GM18861 (cell line): ENCODE measurements around the gene CEBPE.

Source experiments
- ATAC-seq: cut with Tn5 transposase; IDR thresholded peaks from one replicate; pipeline ENCODE4 v1.9.1; 2021; ENCODE audit not compliant: unreplicated experiment

Gene CEBPE

GRCh38 chr14:23104591-23105347, 14.3 kb downstream of the CEBPE start, which contains the start of gene CIROP:
CIROP (minus strand) TSS chr14:23104989; CDS start chr14:23104920, 69 bp downstream.
- ATAC-seq: no peak

- ATAC-seq: no peak
Observed at GRCh38 chr14:23104070-23104590, 14.9 kb downstream of the CEBPE start.

- no peak for ATAC-seq
Observed at GRCh38 chr14:23103581-23103980, 15.5 kb downstream of the CEBPE start.

GRCh38 chr14:23102801-23103200, 16.3 kb downstream of the CEBPE start:
- ATAC-seq: no peak

- ATAC-seq: no peak
Observed at GRCh38 chr14:23101986-23102625, 16.9 kb downstream of the CEBPE start.

GRCh38 chr14:23101213-23101970, 17.7 kb downstream of the CEBPE start:
- ATAC-seq: no peak

GRCh38 chr14:23099212-23099861, 19.7 kb downstream of the CEBPE start:
- no peak for ATAC-seq

GRCh38 chr14:23097786-23098185, 21.3 kb downstream of the CEBPE start:
- no peak for ATAC-seq

GRCh38 chr14:23095196-23096108, 23.6 kb downstream of the CEBPE start, which contains the start of gene C14orf119:
C14orf119 (plus strand) TSS chr14:23095505; CDS start chr14:23097659, 2,154 bp downstream.
- ATAC-seq: peak; percentile 83

- peak; percentile 25 for ATAC-seq
Observed at GRCh38 chr14:23094666-23095195, 24.3 kb downstream of the CEBPE start, which contains the start of gene ACIN1. ACIN1 (minus strand) TSS chr14:23095136; CDS start chr14:23095112, 24 bp downstream.

- ATAC-seq: no peak
Observed at GRCh38 chr14:23093991-23094665, 24.9 kb downstream of the CEBPE start.

- ATAC-seq: no peak
Observed at GRCh38 chr14:23093526-23093925, 25.5 kb downstream of the CEBPE start.

GRCh38 chr14:23093104-23093503, 26.0 kb downstream of the CEBPE start:
- ATAC-seq: no peak

GRCh38 chr14:23091294-23092225, 27.5 kb downstream of the CEBPE start:
- no peak for ATAC-seq

GRCh38 chr14:23090254-23090636, 28.8 kb downstream of the CEBPE start:
- ATAC-seq: no peak

- ATAC-seq: no peak
Observed at GRCh38 chr14:23089498-23090253, 29.4 kb downstream of the CEBPE start.

- no peak for ATAC-seq
Observed at GRCh38 chr14:23086565-23086964, 32.5 kb downstream of the CEBPE start.
